Panc1 (cell line): ENCODE results near the gene IFT122.

ENCODE experiments used
- POLR2AphosphoS5 ChIP-seq: IDR thresholded peaks from 2 replicates; pipeline ENCODE4 v1.6.1; 2012; ENCODE audit warnings: mild to moderate bottlenecking, low read depth, low read length, moderate library complexity
- TCF7L2 ChIP-seq: IDR thresholded peaks from 2 replicates; pipeline ENCODE4 v1.6.1; 2011; ENCODE audit warnings: mild to moderate bottlenecking, low read depth, low read length, inconsistent platforms
- TF ChIP-seq, protein P1 (sequence below): fragments of 450-650 bp; IDR thresholded peaks from 2 replicates; pipeline ENCODE4 v1.5.1; 2017; ENCODE audit warnings: mild to moderate bottlenecking
- TF ChIP-seq, protein P2 (sequence below), 2 experiments: IDR thresholded peaks; 2 replicates each; pipeline ENCODE4 v1.6.1; 2011 to 2012; ENCODE audit warnings: low read depth in 2 of 2, control low read depth in 1 of 2, low read length in 1 of 2, mild to moderate bottlenecking in 1 of 2, moderate library complexity in 1 of 2; ENCODE audit not compliant: insufficient read depth in 1 of 2

DNA sequence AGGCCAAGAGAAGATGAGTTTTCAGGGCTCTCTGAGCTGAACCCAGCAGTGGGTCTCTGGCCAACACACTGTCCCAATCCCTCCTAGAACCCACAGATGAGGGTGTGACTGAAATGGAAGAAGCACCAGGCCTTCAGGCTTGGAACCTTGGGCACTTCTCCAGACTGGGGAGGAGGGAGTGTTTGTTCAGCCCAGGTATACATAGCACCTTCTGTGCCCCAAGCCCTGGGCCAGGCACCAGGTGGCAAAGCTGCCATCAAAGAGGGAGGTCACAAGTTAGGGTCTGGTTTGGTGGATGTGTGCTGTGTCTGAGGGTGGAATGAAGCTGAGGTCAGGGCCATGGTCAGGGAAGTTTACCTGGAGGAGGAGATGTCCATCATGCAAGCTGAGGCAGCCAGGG lies 72.6 kb downstream of the IFT122 start:
- TF ChIP-seq, protein P1, sequence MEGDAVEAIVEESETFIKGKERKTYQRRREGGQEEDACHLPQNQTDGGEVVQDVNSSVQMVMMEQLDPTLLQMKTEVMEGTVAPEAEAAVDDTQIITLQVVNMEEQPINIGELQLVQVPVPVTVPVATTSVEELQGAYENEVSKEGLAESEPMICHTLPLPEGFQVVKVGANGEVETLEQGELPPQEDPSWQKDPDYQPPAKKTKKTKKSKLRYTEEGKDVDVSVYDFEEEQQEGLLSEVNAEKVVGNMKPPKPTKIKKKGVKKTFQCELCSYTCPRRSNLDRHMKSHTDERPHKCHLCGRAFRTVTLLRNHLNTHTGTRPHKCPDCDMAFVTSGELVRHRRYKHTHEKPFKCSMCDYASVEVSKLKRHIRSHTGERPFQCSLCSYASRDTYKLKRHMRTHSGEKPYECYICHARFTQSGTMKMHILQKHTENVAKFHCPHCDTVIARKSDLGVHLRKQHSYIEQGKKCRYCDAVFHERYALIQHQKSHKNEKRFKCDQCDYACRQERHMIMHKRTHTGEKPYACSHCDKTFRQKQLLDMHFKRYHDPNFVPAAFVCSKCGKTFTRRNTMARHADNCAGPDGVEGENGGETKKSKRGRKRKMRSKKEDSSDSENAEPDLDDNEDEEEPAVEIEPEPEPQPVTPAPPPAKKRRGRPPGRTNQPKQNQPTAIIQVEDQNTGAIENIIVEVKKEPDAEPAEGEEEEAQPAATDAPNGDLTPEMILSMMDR, result no peak
- TF ChIP-seq, protein P2, sequence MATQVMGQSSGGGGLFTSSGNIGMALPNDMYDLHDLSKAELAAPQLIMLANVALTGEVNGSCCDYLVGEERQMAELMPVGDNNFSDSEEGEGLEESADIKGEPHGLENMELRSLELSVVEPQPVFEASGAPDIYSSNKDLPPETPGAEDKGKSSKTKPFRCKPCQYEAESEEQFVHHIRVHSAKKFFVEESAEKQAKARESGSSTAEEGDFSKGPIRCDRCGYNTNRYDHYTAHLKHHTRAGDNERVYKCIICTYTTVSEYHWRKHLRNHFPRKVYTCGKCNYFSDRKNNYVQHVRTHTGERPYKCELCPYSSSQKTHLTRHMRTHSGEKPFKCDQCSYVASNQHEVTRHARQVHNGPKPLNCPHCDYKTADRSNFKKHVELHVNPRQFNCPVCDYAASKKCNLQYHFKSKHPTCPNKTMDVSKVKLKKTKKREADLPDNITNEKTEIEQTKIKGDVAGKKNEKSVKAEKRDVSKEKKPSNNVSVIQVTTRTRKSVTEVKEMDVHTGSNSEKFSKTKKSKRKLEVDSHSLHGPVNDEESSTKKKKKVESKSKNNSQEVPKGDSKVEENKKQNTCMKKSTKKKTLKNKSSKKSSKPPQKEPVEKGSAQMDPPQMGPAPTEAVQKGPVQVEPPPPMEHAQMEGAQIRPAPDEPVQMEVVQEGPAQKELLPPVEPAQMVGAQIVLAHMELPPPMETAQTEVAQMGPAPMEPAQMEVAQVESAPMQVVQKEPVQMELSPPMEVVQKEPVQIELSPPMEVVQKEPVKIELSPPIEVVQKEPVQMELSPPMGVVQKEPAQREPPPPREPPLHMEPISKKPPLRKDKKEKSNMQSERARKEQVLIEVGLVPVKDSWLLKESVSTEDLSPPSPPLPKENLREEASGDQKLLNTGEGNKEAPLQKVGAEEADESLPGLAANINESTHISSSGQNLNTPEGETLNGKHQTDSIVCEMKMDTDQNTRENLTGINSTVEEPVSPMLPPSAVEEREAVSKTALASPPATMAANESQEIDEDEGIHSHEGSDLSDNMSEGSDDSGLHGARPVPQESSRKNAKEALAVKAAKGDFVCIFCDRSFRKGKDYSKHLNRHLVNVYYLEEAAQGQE (IDR thresholded peaks at IDR 0.05; ENCODE audit: insufficient read depth in 1 of 2, low read depth in 2 of 2, low read length in 1 of 2), result no peak
- TF ChIP-seq TCF7L2 (no peak), POLR2AphosphoS5 (no peak)
